Caco-2 (cell line): ENCODE measurements around the gene ZNF747. TPM values are rescaled to one million over a fixed set of nuclear protein-coding genes. Genes with fewer than 3 reads are reported as not detected.

Source experiments
- BruUV-seq: library from RNA; stranded (reverse); fragments of 400-500 nt; replicated peaks from 2 replicates; lab custom pipeline; 2021; lab: Mats Ljungman, UMichigan
- CTCF ChIA-PET: fragments of 300-600 bp; sonication (Branson Sonifier 250); formaldehyde crosslinking; loops from one replicate; lab custom pipeline; 2022; ENCODE audit warnings: antibody characterized with exemption; lab: Charles Lee
- POLR2A ChIA-PET: fragments of 300-600 bp; sonication (Branson Sonifier 250); formaldehyde crosslinking; loops from one replicate; lab custom pipeline; 2022; ENCODE audit warnings: antibody characterized with exemption; lab: Charles Lee
- DNase-seq, 2 experiments: peaks; one replicate each; pipeline versions ENCODE4 v3.0.0 to v3.0.0-alpha.2; 2020 to 2022
- H3K27me3 ChIP-seq: replicated peaks from 2 replicates; pipeline ENCODE4 v1.6.0; 2011; ENCODE audit warnings: low read length; ENCODE audit not compliant: control insufficient read depth, insufficient read depth
- H3K36me3 ChIP-seq: 2 replicates; pipeline ENCODE4 v1.5.1; 2011; ENCODE audit warnings: low read length; ENCODE audit not compliant: control insufficient read depth, insufficient read depth
- H3K4me1 ChIP-seq: fragments of 250-450 bp; sonication (Bioruptor Pico); 2 replicates; pipeline ENCODE4 v1.5.1; 2020; ENCODE audit warnings: mild to moderate bottlenecking
- H3K4me3 ChIP-seq: 2 replicates; pipeline ENCODE4 v1.5.1; 2011; ENCODE audit warnings: low read depth, mild to moderate bottlenecking, control low read depth, low read length
- H3K9me3 ChIP-seq: fragments of 250-450 bp; sonication (Bioruptor Pico); 2 replicates; pipeline ENCODE4 v1.5.1; 2020; ENCODE audit warnings: mild to moderate bottlenecking, moderate library complexity
- H3K27ac Mint-ChIP-seq: one replicate; pipeline ENCODE4 v1.8.0; 2022; ENCODE audit warnings: mixed read lengths; ENCODE audit not compliant: unreplicated experiment
- H3K27me3 Mint-ChIP-seq: one replicate; pipeline ENCODE4 v1.8.0; 2022; ENCODE audit warnings: mixed read lengths; ENCODE audit not compliant: insufficient read depth, unreplicated experiment
- H3K36me3 Mint-ChIP-seq: one replicate; pipeline ENCODE4 v1.8.0; 2022; ENCODE audit warnings: mild to moderate bottlenecking, mixed read lengths; ENCODE audit not compliant: insufficient read depth, unreplicated experiment
- H3K4me1 Mint-ChIP-seq: one replicate; pipeline ENCODE4 v1.8.0; 2022; ENCODE audit warnings: low read depth, mixed read lengths; ENCODE audit not compliant: unreplicated experiment
- H3K4me3 Mint-ChIP-seq: one replicate; pipeline ENCODE4 v1.8.0; 2022; ENCODE audit warnings: mild to moderate bottlenecking, moderate library complexity, mixed read lengths; ENCODE audit not compliant: unreplicated experiment
- H3K9me3 Mint-ChIP-seq: one replicate; pipeline ENCODE4 v1.8.0; 2022; ENCODE audit warnings: mixed read lengths; ENCODE audit not compliant: unreplicated experiment
- intact Hi-C: fragments of 100-400 bp; cut with micrococcal nuclease; formaldehyde crosslinking; loops from one replicate; pipeline ENCODE4 v1.10.0; 2022; ENCODE audit not compliant: unreplicated experiment
- total RNA-seq: library from RNA; stranded (reverse); gene quantifications from 2 replicates; pipeline ENCODE4 v1.2.3, GENCODE V29; 2022
- TF ChIP-seq, protein P1 (sequence below), 2 experiments: fragments of 200-600 bp in 1 of 2; IDR thresholded peaks; 1 replicate in 1 of 2; 2 replicates in 1 of 2; pipeline versions ENCODE4 v1.5.1 to v1.8.0; 2011 to 2022; ENCODE audit warnings: antibody characterized with exemption in 1 of 2, control low read depth in 1 of 2, inconsistent platforms in 1 of 2, low read depth in 1 of 2, low read length in 1 of 2, mild to moderate bottlenecking in 1 of 2, moderate library complexity in 1 of 2; ENCODE audit not compliant: insufficient read depth in 1 of 2, severe bottlenecking in 1 of 2, unreplicated experiment in 1 of 2

Gene ZNF747
- total RNA-seq, 1 experiment from 2014 or later = 8.1 TPM

- intact Hi-C loops = loop anchor here (1.0 to 2.0 kb wide), 2 partner anchors 64 to 141 kb away; partner anchors contain the start of gene DCTPP1
Observed at GRCh38 chr16:30570636-30571444, 36.2 kb upstream of the ZNF747 start.

GRCh38 chr16:30569746-30570635, 35.3 kb upstream of the ZNF747 start:
- Mint-ChIP-seq H3K36me3 (peaks cover 29% of the 10 kb centered on the region), H3K4me1 (peaks cover 7% of the 10 kb centered on the region), H3K27me3 (no peaks in the 10 kb centered on the region), H3K4me3 (peak overlapping the region; percentile 82), H3K27ac (no peak overlapping the region), H3K9me3 (no peaks in the 10 kb centered on the region)
- H3K27me3 ChIP-seq = no peaks in the 10 kb centered on the region
- no peak overlapping the region for H3K4me3 ChIP-seq
- no TSS peak for BruUV-seq
- no peaks in the 10 kb centered on the region for H3K36me3 ChIP-seq
- intact Hi-C loops = loop anchor here (2.0 kb wide), 1 partner anchor 65 kb away; no protein-coding TSS in a partner anchor
- TF ChIP-seq, protein P1, sequence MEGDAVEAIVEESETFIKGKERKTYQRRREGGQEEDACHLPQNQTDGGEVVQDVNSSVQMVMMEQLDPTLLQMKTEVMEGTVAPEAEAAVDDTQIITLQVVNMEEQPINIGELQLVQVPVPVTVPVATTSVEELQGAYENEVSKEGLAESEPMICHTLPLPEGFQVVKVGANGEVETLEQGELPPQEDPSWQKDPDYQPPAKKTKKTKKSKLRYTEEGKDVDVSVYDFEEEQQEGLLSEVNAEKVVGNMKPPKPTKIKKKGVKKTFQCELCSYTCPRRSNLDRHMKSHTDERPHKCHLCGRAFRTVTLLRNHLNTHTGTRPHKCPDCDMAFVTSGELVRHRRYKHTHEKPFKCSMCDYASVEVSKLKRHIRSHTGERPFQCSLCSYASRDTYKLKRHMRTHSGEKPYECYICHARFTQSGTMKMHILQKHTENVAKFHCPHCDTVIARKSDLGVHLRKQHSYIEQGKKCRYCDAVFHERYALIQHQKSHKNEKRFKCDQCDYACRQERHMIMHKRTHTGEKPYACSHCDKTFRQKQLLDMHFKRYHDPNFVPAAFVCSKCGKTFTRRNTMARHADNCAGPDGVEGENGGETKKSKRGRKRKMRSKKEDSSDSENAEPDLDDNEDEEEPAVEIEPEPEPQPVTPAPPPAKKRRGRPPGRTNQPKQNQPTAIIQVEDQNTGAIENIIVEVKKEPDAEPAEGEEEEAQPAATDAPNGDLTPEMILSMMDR (IDR thresholded peaks at IDR 0.05; ENCODE audit: insufficient read depth in 1 of 2, low read depth in 1 of 2, low read length in 1 of 2, severe bottlenecking in 1 of 2, unreplicated experiment in 1 of 2) = no peak
- ChIA-PET CTCF (interaction anchor here (2.4 kb wide), 1 partner anchor 35 kb away, joined by 14 read pairs; the partner anchor contains the start of gene ZNF747), POLR2A (interaction anchor here (0.7 kb wide), 1 partner anchor 35 kb away, joined by 3 read pairs; the partner anchor contains the start of gene ZNF747)
- no peaks in the 10 kb centered on the region for H3K9me3 ChIP-seq
- no peak for DNase-seq
- H3K4me1 ChIP-seq = no peaks in the 10 kb centered on the region

More at GRCh38 chr16:30570636-30571444, 36.2 kb upstream of the ZNF747 start:
- H3K4me3 ChIP-seq = peak overlapping the region; percentile 77
- ChIA-PET POLR2A (interaction anchor here (0.7 to 2.1 kb wide), 3 partner anchors 14 to 40 kb away, joined by 3 to 19 read pairs (median 3); partner anchors contain the start of genes ZNF747 and ZNF785), CTCF (interaction anchor here (1.4 to 2.4 kb wide), 2 partner anchors 36 to 153 kb away, joined by 6 to 14 read pairs; partner anchors contain the start of gene ZNF747)
- H3K4me1 ChIP-seq = no peaks in the 10 kb centered on the region
- peak overlapping the region; percentile 82 for H3K4me3 Mint-ChIP-seq
- peak overlapping the region; percentile 93 for H3K27ac Mint-ChIP-seq
- TF ChIP-seq, protein P1 (IDR thresholded peaks at IDR 0.05; ENCODE audit: insufficient read depth in 1 of 2, low read depth in 1 of 2, low read length in 1 of 2, severe bottlenecking in 1 of 2, unreplicated experiment in 1 of 2) = no peak
- H3K9me3 Mint-ChIP-seq = no peaks in the 10 kb centered on the region
- no peaks in the 10 kb centered on the region for H3K27me3 ChIP-seq
- no peaks in the 10 kb centered on the region for H3K9me3 ChIP-seq
- H3K36me3 ChIP-seq = no peaks in the 10 kb centered on the region
- BruUV-seq = TSS peak; percentile 37
- DNase-seq = no peak
- H3K36me3 Mint-ChIP-seq = peaks cover 29% of the 10 kb centered on the region
- H3K4me1 Mint-ChIP-seq = peaks cover 7% of the 10 kb centered on the region
- H3K27me3 Mint-ChIP-seq = no peaks in the 10 kb centered on the region

- Histone ChIP-seq H3K4me3 (no peak overlapping the region), H3K4me1 (no peaks in the 10 kb centered on the region), H3K27me3 (no peaks in the 10 kb centered on the region), H3K9me3 (no peaks in the 10 kb centered on the region), H3K36me3 (no peaks in the 10 kb centered on the region)
- H3K27me3 Mint-ChIP-seq = no peaks in the 10 kb centered on the region
- peaks cover 7% of the 10 kb centered on the region for H3K4me1 Mint-ChIP-seq
- H3K4me3 Mint-ChIP-seq = no peak overlapping the region
- H3K9me3 Mint-ChIP-seq = no peaks in the 10 kb centered on the region
- ChIA-PET CTCF (no interaction called here), POLR2A (no interaction called here)
- no peak overlapping the region for H3K27ac Mint-ChIP-seq
- intact Hi-C loops = no loop called here
- TF ChIP-seq, protein P1 (IDR thresholded peaks at IDR 0.05; ENCODE audit: insufficient read depth in 1 of 2, low read depth in 1 of 2, low read length in 1 of 2, severe bottlenecking in 1 of 2, unreplicated experiment in 1 of 2) = no peak
- DNase-seq = no peak
- no TSS peak for BruUV-seq
- peaks cover 29% of the 10 kb centered on the region for H3K36me3 Mint-ChIP-seq
Observed at GRCh38 chr16:30569281-30569680, 34.6 kb upstream of the ZNF747 start.
